HepG2 (cell line): ENCODE data around the gene CRYBA2. TPM values are rescaled to one million over a fixed set of nuclear protein-coding genes. Genes with fewer than 3 reads are reported as not detected.

ENCODE experiments used
- ATAC-seq: fragments of 200-7000 bp; cut with Tn5 transposase; 3 replicates; pipeline ENCODE4 v1.9.1; 2020; ENCODE audit warnings: mild to moderate bottlenecking, moderate library complexity
- BruUV-seq: library from RNA; stranded (reverse); fragments of 400-500 nt; replicated peaks from 2 replicates; lab custom pipeline; 2021; lab: Mats Ljungman, UMichigan
- CTCF ChIA-PET: fragments of 300-600 bp; formaldehyde crosslinking; extraction: SDS; loops from one replicate; lab custom pipeline; 2021; ENCODE audit warnings: low total read pairs, inconsistent platforms, low intra/inter-chr PET ratio; lab: Yijun Ruan, JAX
- POLR2A ChIA-PET: fragments of 350-600 bp; sonication (Branson Sonifier 250); formaldehyde crosslinking; loops from one replicate; lab custom pipeline; 2020; ENCODE audit warnings: antibody characterized with exemption, inconsistent platforms; lab: Yijun Ruan, JAX
- DNase-seq: peaks from one replicate; pipeline ENCODE4 v3.0.0-alpha.2; 2015; ENCODE audit warnings: low spot score
- FAIRE-seq: peaks from 3 replicates; lab custom pipeline; 2011; peaks lifted over from hg19 to GRCh38; lab: Jason Lieb, UNC
- H2AFZ ChIP-seq: one replicate; pipeline ENCODE4 v1.6.1; 2011; ENCODE audit warnings: low read length, inconsistent platforms
- H3K27ac ChIP-seq: fragments of 300-600 bp; 3 replicates; pipeline ENCODE4 v1.8.0; 2011; ENCODE audit warnings: mixed run types, mild to moderate bottlenecking, mixed read lengths, low read length, inconsistent platforms; ENCODE audit not compliant: insufficient read depth; ENCODE audit errors: extremely low read length
- H3K27me3 ChIP-seq, 2 experiments: fragments of 200-600 bp in 1 of 2; 2 replicates in 1 of 2; 3 replicates in 1 of 2; pipeline versions ENCODE4 v1.6.0 to v1.8.0; 2011; ENCODE audit warnings: low read length in 2 of 2, mild to moderate bottlenecking in 2 of 2, moderate library complexity in 2 of 2, inconsistent platforms in 1 of 2; ENCODE audit not compliant: insufficient read depth in 2 of 2, control insufficient read depth in 1 of 2
- H3K36me3 ChIP-seq, 2 experiments: fragments of 200-600 bp in 1 of 2; replicated peaks in 1 of 2; 2 replicates in 1 of 2; 3 replicates in 1 of 2; pipeline versions ENCODE4 v1.5.1 to v1.8.0; 2011; ENCODE audit warnings: low read length in 2 of 2, inconsistent platforms in 1 of 2; ENCODE audit not compliant: insufficient read depth in 2 of 2, control insufficient read depth in 1 of 2
- H3K4me1 ChIP-seq: 2 replicates; pipeline ENCODE4 v1.5.1; 2012; ENCODE audit warnings: low read length, inconsistent platforms; ENCODE audit not compliant: insufficient read depth
- H3K4me2 ChIP-seq: 2 replicates; pipeline ENCODE4 v1.6.0; 2011; ENCODE audit warnings: low read depth, low read length, inconsistent platforms
- H3K4me3 ChIP-seq, 3 experiments: fragments of 200-600 bp in 1 of 3; sonication (generic), shearing (Covaris generic) in 1 of 3; replicated peaks in 1 of 3; 2 replicates each; pipeline ENCODE4 v1.5.1; 2011 to 2016; ENCODE audit warnings: low read length in 3 of 3, inconsistent platforms in 2 of 3, low read depth in 2 of 3, mild to moderate bottlenecking in 2 of 3, control low read depth in 1 of 3, mixed read lengths in 1 of 3; ENCODE audit not compliant: insufficient read depth in 1 of 3
- H3K79me2 ChIP-seq: one replicate; pipeline ENCODE4 v1.6.1; 2011; ENCODE audit warnings: low read length, inconsistent platforms; ENCODE audit not compliant: insufficient read depth
- H3K9ac ChIP-seq: 2 replicates; pipeline ENCODE4 v1.6.0; 2011; ENCODE audit warnings: mild to moderate bottlenecking, low read depth, low read length, inconsistent platforms; ENCODE audit not compliant: insufficient read depth
- H3K9me3 ChIP-seq: 2 replicates; pipeline ENCODE4 v1.5.1; 2012; ENCODE audit warnings: mild to moderate bottlenecking, low read length
- H4K20me1 ChIP-seq: 2 replicates; pipeline ENCODE4 v1.6.0; 2011; ENCODE audit warnings: inconsistent platforms, mild to moderate bottlenecking, low read length, moderate library complexity; ENCODE audit not compliant: insufficient read depth
- ERF ChIP-seq: IDR thresholded peaks from 2 replicates; pipeline ENCODE4 v1.6.1; 2018; ENCODE audit warnings: missing biosample characterization, missing genetic modification reagents
- GATA4 ChIP-seq: sonication (generic); IDR thresholded peaks from 2 replicates; pipeline ENCODE4 v1.6.1; 2016; ENCODE audit warnings: antibody characterized with exemption, low read depth, borderline replicate concordance
- HHEX ChIP-seq: IDR thresholded peaks from 2 replicates; pipeline ENCODE4 v1.6.1; 2016; ENCODE audit warnings: control low read depth
- HNRNPL ChIP-seq: fragments of 200-400 bp; formaldehyde crosslinking; IDR thresholded peaks from 2 replicates; pipeline ENCODE4 v1.6.1; 2017; ENCODE audit warnings: mild to moderate bottlenecking, low read depth, low read length
- KLF11 ChIP-seq: IDR thresholded peaks from 2 replicates; pipeline ENCODE4 v1.6.1; 2016; ENCODE audit warnings: missing compliant biosample characterization
- MAFF ChIP-seq: IDR thresholded peaks from 2 replicates; pipeline ENCODE4 v1.6.1; 2011; ENCODE audit warnings: low read depth, low read length, improper control_type of control experiment
- MLX ChIP-seq: IDR thresholded peaks from 2 replicates; pipeline ENCODE4 v1.6.1; 2016
- POLR2AphosphoS2 ChIP-seq: IDR thresholded peaks from 2 replicates; pipeline ENCODE4 v1.6.1; 2011; ENCODE audit warnings: low read depth, low read length, improper control_type of control experiment
- SKIL ChIP-seq: sonication (generic); formaldehyde crosslinking; IDR thresholded peaks from 2 replicates; pipeline ENCODE4 v1.8.0; 2022; ENCODE audit warnings: missing genetic modification reagents, mild to moderate bottlenecking, moderate library complexity, borderline replicate concordance
- TFDP2 ChIP-seq: sonication (generic); formaldehyde crosslinking; IDR thresholded peaks from 2 replicates; pipeline ENCODE4 v1.4.0; 2020; ENCODE audit warnings: missing genetic modification reagents
- ZNF282 ChIP-seq: fragments of 450-650 bp; IDR thresholded peaks from 2 replicates; pipeline ENCODE4 v1.6.1; 2018; ENCODE audit not compliant: partially characterized antibody
- ZNF672 ChIP-seq: sonication (generic); formaldehyde crosslinking; IDR thresholded peaks from 2 replicates; pipeline ENCODE4 v1.8.1; 2022; ENCODE audit warnings: missing genetic modification reagents
- WGBS: methylation state at CpG from one replicate; pipeline ENCODE4 v1.1.6; 2017; ENCODE audit warnings: low lambda C conversion rate; 5-methylcytosine and 5-hydroxymethylcytosine counted together
- in situ Hi-C: cut with HindIII; loops from 2 replicates; pipeline ENCODE4 v1.10.0; 2017; ENCODE audit warnings: low pct_unique_long_range_greater_than_20kb; ENCODE audit not compliant: extremely low pct_ligation_motif_present
- intact Hi-C: fragments of 100-400 bp; cut with micrococcal nuclease; formaldehyde crosslinking; loops from one replicate; pipeline ENCODE4 v1.10.0; 2022; ENCODE audit not compliant: unreplicated experiment
- polyA plus RNA-seq, 8 experiments: library from polyadenylated mRNA; depleted of rRNA in 3 of 8; stranded (reverse) in 7 of 8; unstranded in 1 of 8; fragments of >200 nt; fragmentation: Illumina TruSeq in 4 of 8; extraction: Trizol in 4 of 8; gene quantifications; 2 replicates each; pipeline versions ENCODE4 v1.2.1 to v1.2.3, GENCODE V29; 2011 to 2016; ENCODE audit warnings: low read depth in 4 of 8, missing spikeins in 1 of 8, mixed read lengths in 1 of 8; ENCODE audit not compliant: insufficient read depth in 1 of 8
- total RNA-seq, 5 experiments: library from RNA; depleted of rRNA; stranded (reverse); fragments of >200 nt; fragmentation: Illumina TruSeq; extraction: Trizol; gene quantifications; 2 replicates each; pipeline ENCODE4 v1.2.3, GENCODE V29; 2016; ENCODE audit warnings: low read depth in 1 of 5

Gene CRYBA2
- total and polyA plus RNA-seq, 2 of the 13 experiments (the other 11 are each of a cell fraction or from before 2014, with no cell fraction given) = not detected

GRCh38 chr2:218975060-218975777 is 18.0 kb downstream of the CRYBA2 start:
- Histone ChIP-seq H3K4me1 (no peaks in the 10 kb centered on the region), H3K4me3 (no peak overlapping the region), H3K36me3 (no peaks in the 10 kb centered on the region), H3K4me2 (no peak overlapping the region), H3K27me3 (peaks cover 0 to 35% of the 10 kb centered on the region in 2 experiments; a peak in 4 of 5 replicates), H2AFZ (no peak overlapping the region), H3K9ac (no peak overlapping the region), H3K27ac (no peak overlapping the region), H3K9me3 (no peaks in the 10 kb centered on the region), H3K79me2 (no peaks in the 10 kb centered on the region), H4K20me1 (no peaks in the 10 kb centered on the region)
- ChIA-PET CTCF (no interaction called here), POLR2A (no interaction called here)
- DNase-seq (no peak), FAIRE-seq (no peak), ATAC-seq (no peak)
- BruUV-seq = no TSS peak
- 2% methylated on average over 4 of the region's 4 CpGs for WGBS
- in situ Hi-C loops = no loop called here
- intact Hi-C loops = no loop called here
- TF ChIP-seq ZNF672 (CRISPR knock-in tag) (no peak), MLX (no peak), ERF (no peak), SKIL (CRISPR knock-in tag) (no peak), GATA4 (no peak), HNRNPL (no peak), POLR2AphosphoS2 (no peak), MAFF (peak; percentile 57), ZNF282 (no peak), HHEX (no peak), TFDP2 (CRISPR knock-in tag) (no peak), KLF11 (CRISPR knock-in tag) (no peak)
